Activated CD4-positive, alpha-beta T cell treated with anti-CD3 and anti-CD28 coated beads for 36 hours (primary cell): ENCODE measurements around the gene CNTN5. TPM values are rescaled to one million over a fixed set of nuclear protein-coding genes. Genes with fewer than 3 reads are reported as not detected.

Experiments
- ATAC-seq: fragments of 200-7000 bp; cut with Tn5 transposase; one replicate; pipeline ENCODE4 v1.10.0; 2021; ENCODE audit warnings: mild to moderate bottlenecking, moderate library complexity
- CTCF ChIA-PET: fragments of 350-600 bp; sonication (Branson Sonifier 250); formaldehyde crosslinking; loops from one replicate; lab custom pipeline; 2021; ENCODE audit warnings: antibody characterized with exemption; lab: Charles Lee
- POLR2A ChIA-PET: fragments of 350-600 bp; sonication (Branson Sonifier 250); formaldehyde crosslinking; loops from one replicate; lab custom pipeline; 2021; ENCODE audit warnings: antibody characterized with exemption, inconsistent platforms; lab: Charles Lee
- DNase-seq: peaks from one replicate; pipeline ENCODE4 v3.0.0-alpha.2; 2020
- H3K27ac Mint-ChIP-seq: one replicate; pipeline ENCODE4 v1.8.0; 2021; ENCODE audit warnings: mixed read lengths
- H3K27me3 Mint-ChIP-seq: one replicate; pipeline ENCODE4 v1.8.0; 2021; ENCODE audit warnings: mixed read lengths
- H3K36me3 Mint-ChIP-seq: one replicate; pipeline ENCODE4 v1.8.0; 2021; ENCODE audit warnings: low read depth, mixed read lengths
- H3K4me1 Mint-ChIP-seq: one replicate; pipeline ENCODE4 v1.8.0; 2021; ENCODE audit warnings: mixed read lengths
- H3K4me3 Mint-ChIP-seq: one replicate; pipeline ENCODE4 v1.8.0; 2021; ENCODE audit warnings: mild to moderate bottlenecking, moderate library complexity, mixed read lengths
- H3K9me3 Mint-ChIP-seq: one replicate; pipeline ENCODE4 v1.8.0; 2021; ENCODE audit warnings: low read depth, mixed read lengths
- intact Hi-C, 2 experiments: fragments of 100-400 bp; cut with DNase I in 1 of 2; cut with micrococcal nuclease in 1 of 2; formaldehyde crosslinking; loops; one replicate each; pipeline versions ENCODE4 v1.14.2 to v1.15.1; 2022 to 2024; cut with DNase I, micrococcal nuclease
- total RNA-seq, 2 experiments: library from RNA; stranded (reverse); gene quantifications; one replicate each; pipeline ENCODE4 v1.2.3, GENCODE V29; 2021

Gene CNTN5
- total RNA-seq, 2 experiments from 2014 or later = not detected

- Mint-ChIP-seq H3K27me3 (no peaks in the 10 kb centered on the region), H3K4me1 (no peaks in the 10 kb centered on the region), H3K4me3 (no peak overlapping the region), H3K9me3 (peaks cover 19% of the 10 kb centered on the region), H3K36me3 (no peaks in the 10 kb centered on the region), H3K27ac (no peak overlapping the region)
- ATAC-seq (no peak), DNase-seq (no peak)
- ChIA-PET CTCF (no interaction called here), POLR2A (no interaction called here)
- intact Hi-C loops = no loop called here
These were observed 1362.7 kb downstream of the CNTN5 start for GRCh38 chr11:100383357-100383865.

DNA sequence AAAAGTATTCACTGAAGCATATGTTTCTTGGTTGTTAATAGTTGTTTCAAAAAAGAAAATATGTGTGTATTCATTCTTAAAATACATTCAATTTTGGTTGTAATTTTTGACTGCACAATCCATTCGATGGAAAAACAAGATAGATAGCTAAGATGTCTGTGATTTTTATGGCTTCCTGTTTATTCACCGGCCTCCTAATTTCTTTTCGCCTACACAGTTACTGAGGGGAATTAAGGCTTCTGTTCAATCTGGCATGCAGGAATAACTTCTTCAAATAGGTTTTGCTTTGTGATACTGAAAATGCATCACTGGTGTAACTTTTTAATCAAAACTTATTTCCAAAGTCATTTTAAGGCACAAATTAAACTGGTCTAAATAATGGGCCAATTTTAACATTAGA lies 1375.5 kb downstream of the CNTN5 start:
- intact Hi-C loops = no loop called here
- peaks cover 15% of the 10 kb centered on the region for H3K9me3 Mint-ChIP-seq
- H3K27me3 Mint-ChIP-seq = no peaks in the 10 kb centered on the region
- ATAC-seq = no peak
- DNase-seq = no peak
- ChIA-PET POLR2A (no interaction called here), CTCF (no interaction called here)
- H3K36me3 Mint-ChIP-seq = no peaks in the 10 kb centered on the region
- H3K27ac Mint-ChIP-seq = no peak overlapping the region
- H3K4me3 Mint-ChIP-seq = no peak overlapping the region
- H3K4me1 Mint-ChIP-seq = no peaks in the 10 kb centered on the region

DNA sequence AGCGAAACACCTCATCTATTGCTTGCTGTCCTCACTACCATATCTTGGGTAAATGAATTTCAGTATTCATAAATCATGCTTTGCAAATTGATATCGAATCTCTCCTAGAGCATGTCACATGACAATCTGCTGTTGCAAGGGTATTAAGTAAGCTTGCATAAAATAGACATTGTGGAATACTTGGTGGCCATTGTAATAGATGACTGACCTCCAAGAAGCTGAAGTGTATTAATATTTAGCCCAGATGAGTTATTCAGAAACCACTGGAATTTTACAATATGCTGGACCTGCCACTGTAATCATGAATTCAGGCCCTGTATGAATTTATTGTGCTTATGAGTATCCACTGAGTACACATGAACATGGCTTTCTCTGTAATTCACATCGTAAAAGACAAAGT lies 1376.7 kb downstream of the CNTN5 start:
- Mint-ChIP-seq H3K27me3 (no peaks in the 10 kb centered on the region), H3K4me3 (no peak overlapping the region), H3K4me1 (no peaks in the 10 kb centered on the region), H3K27ac (no peak overlapping the region), H3K36me3 (no peaks in the 10 kb centered on the region), H3K9me3 (peaks cover 14% of the 10 kb centered on the region)
- DNase-seq = no peak
- no peak for ATAC-seq
- ChIA-PET CTCF (no interaction called here), POLR2A (no interaction called here)
- intact Hi-C loops = no loop called here

DNA sequence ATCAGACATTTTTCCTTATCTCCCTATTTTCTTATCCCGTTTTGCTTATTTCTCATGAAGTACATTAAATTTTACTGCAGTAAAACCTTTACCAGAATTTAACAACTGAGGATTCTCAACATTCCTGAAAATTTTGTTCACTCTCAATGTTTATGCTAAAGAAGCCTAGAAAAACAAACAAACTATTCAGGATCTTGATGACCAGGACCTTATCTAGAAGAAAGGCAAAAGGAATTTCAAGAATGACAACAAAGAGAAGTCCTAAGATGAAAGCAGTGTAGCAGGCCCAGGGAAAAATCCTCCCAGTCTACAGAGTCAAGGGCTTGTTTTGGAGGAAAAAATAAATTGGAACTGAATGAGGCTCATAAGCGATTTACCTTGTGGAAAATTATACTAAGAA lies 1383.1 kb downstream of the CNTN5 start:
- DNase-seq (no peak), ATAC-seq (no peak)
- Mint-ChIP-seq H3K9me3 (peaks cover 18% of the 10 kb centered on the region), H3K27me3 (no peaks in the 10 kb centered on the region), H3K4me3 (no peak overlapping the region), H3K27ac (no peak overlapping the region), H3K36me3 (no peaks in the 10 kb centered on the region), H3K4me1 (no peaks in the 10 kb centered on the region)
- ChIA-PET CTCF (no interaction called here), POLR2A (no interaction called here)
- intact Hi-C loops = no loop called here

DNA sequence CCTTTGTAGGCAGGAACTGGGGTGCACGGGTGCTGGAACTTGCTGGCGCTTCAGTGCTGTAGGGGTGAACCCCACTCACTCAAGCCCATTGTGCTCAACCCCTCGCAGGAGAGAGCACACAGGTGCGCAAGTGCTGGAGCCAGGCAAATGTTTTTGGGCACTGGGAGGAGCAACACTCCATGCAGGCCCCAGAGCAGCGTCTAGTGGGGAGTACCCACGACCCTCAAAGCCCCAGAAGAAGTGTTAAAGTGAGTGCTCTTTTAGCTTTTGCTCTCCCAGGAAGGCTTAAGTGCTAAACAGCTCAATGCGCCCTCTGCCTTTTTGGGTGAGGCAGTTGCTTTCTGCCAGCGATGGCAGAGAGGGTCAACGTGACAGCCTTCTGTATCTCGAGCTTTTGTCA lies 1384.2 kb downstream of the CNTN5 start:
- intact Hi-C loops = no loop called here
- peaks cover 15% of the 10 kb centered on the region for H3K9me3 Mint-ChIP-seq
- H3K27me3 Mint-ChIP-seq = no peaks in the 10 kb centered on the region
- no peak overlapping the region for H3K27ac Mint-ChIP-seq
- POLR2A ChIA-PET = no interaction called here
- H3K4me1 Mint-ChIP-seq = no peaks in the 10 kb centered on the region
- DNase-seq (no peak), ATAC-seq (no peak)
- H3K36me3 Mint-ChIP-seq = no peaks in the 10 kb centered on the region
- CTCF ChIA-PET = no interaction called here
- H3K4me3 Mint-ChIP-seq = no peak overlapping the region
